Gastroesophageal sphincter (tissue), 3 donors: ENCODE results near the gene UBAC2.

Experiments
- EP300 ChIP-seq: sonication (generic); formaldehyde crosslinking; IDR thresholded peaks from one replicate; pipeline ENCODE4 v1.6.1; 2017; ENCODE audit warnings: antibody characterized with exemption, mild to moderate bottlenecking
- POLR2AphosphoS5 ChIP-seq: sonication (generic); formaldehyde crosslinking; IDR thresholded peaks from one replicate; pipeline ENCODE4 v1.6.1; 2017; ENCODE audit warnings: antibody characterized with exemption
- TF ChIP-seq, protein P1 (sequence below), 4 experiments: fragments of 200-600 bp in 2 of 4; fragments of 450-650 bp in 2 of 4; sonication (generic) in 1 of 4; IDR thresholded peaks; one replicate each; pipeline ENCODE4 v1.5.1; 2017 to 2019; ENCODE audit warnings: antibody characterized with exemption in 4 of 4, mild to moderate bottlenecking in 2 of 4, moderate library complexity in 2 of 4

- no peak for TF ChIP-seq EP300
- TF ChIP-seq, protein P1, sequence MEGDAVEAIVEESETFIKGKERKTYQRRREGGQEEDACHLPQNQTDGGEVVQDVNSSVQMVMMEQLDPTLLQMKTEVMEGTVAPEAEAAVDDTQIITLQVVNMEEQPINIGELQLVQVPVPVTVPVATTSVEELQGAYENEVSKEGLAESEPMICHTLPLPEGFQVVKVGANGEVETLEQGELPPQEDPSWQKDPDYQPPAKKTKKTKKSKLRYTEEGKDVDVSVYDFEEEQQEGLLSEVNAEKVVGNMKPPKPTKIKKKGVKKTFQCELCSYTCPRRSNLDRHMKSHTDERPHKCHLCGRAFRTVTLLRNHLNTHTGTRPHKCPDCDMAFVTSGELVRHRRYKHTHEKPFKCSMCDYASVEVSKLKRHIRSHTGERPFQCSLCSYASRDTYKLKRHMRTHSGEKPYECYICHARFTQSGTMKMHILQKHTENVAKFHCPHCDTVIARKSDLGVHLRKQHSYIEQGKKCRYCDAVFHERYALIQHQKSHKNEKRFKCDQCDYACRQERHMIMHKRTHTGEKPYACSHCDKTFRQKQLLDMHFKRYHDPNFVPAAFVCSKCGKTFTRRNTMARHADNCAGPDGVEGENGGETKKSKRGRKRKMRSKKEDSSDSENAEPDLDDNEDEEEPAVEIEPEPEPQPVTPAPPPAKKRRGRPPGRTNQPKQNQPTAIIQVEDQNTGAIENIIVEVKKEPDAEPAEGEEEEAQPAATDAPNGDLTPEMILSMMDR (IDR thresholded peaks at IDR 0.05) = no peak
- TF ChIP-seq POLR2AphosphoS5 = no peak
Observed at GRCh38 chr13:99211421-99212035, 10.9 kb downstream of the UBAC2 start.
